ENCODE results near the gene UTP15.

DNA sequence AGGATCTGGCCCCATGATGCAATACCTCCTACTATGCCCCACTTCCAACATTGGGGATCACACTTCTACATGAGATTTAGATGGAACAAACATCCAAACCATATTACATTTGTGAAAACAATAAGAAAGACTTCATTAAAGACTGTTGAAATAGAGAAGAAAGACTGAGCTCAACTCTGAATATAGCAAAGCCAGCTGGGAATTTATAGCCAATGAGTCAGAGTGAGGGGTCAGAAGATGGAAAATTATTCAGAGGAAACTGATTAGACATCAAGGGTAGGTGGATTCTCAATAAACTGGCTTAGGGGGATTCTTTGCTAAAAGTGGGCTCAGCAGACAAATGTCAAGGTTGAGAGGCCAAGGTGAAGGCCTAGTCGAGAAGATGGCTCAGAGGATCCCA, 41.7 kb upstream of the UTP15 start:
- no peak for TF ChIP-seq POLR2A (IDR thresholded peaks at IDR 0.05; ENCODE audit: low read depth, low read length)
- no peak for TF ChIP-seq TAF1 (IDR thresholded peaks at IDR 0.05; ENCODE audit: borderline replicate concordance, low read depth, low read length)
